22Rv1 (cell line): ENCODE results near the gene FAM174B.

Experiments used
- H3K27ac ChIP-seq: fragments of 450-650 bp; 2 replicates; pipeline ENCODE4 v1.5.1; 2017
- CTCF ChIP-seq: fragments of 450-650 bp; IDR thresholded peaks from 2 replicates; pipeline ENCODE4 v1.5.1; 2017; ENCODE audit warnings: mild to moderate bottlenecking
- ZFX ChIP-seq: fragments of 450-650 bp; IDR thresholded peaks from 2 replicates; pipeline ENCODE4 v1.6.1; 2017; ENCODE audit warnings: antibody characterized with exemption, borderline replicate concordance

The FAM174B gene

GRCh38 chr15:92574161-92574560 lies 81.4 kb downstream of the FAM174B start:
- H3K27ac ChIP-seq: no peak overlapping the region
- no peak for TF ChIP-seq CTCF
- TF ChIP-seq ZFX: no peak

- no peak overlapping the region for H3K27ac ChIP-seq
- TF ChIP-seq ZFX (no peak), CTCF (no peak)
These were observed 83.8 kb downstream of the FAM174B start for GRCh38 chr15:92571824-92572223.

- H3K27ac ChIP-seq: no peak overlapping the region
- TF ChIP-seq ZFX (no peak), CTCF (no peak)
These were observed 85.2 kb downstream of the FAM174B start for GRCh38 chr15:92570391-92570790.

- TF ChIP-seq CTCF: no peak
- no peak for TF ChIP-seq ZFX
- no peak overlapping the region for H3K27ac ChIP-seq
These were observed 85.8 kb downstream of the FAM174B start for GRCh38 chr15:92569778-92570177.
